Measurements from ENCODE around the gene CHMP1B.
"Not testable (repeated sequence)": the region's sequence is repeated elsewhere in the genome, so short reads cannot be mapped to it uniquely, and the experiment has no call there.

Gene CHMP1B

GRCh38 chr18:11849279-11849678 lies 1.9 kb upstream of the CHMP1B start:
- no peak for TF ChIP-seq CTCF (IDR thresholded peaks at IDR 0.05; ENCODE audit: borderline replicate concordance, insufficient read depth, low read depth, low read length)
- H3K4me3 ChIP-seq (ENCODE audit: low read depth, low read length): no peak overlapping the region

GRCh38 chr18:11849841-11850634 lies 1.2 kb upstream of the CHMP1B start:
- no peak for TF ChIP-seq CTCF (IDR thresholded peaks at IDR 0.05; ENCODE audit: borderline replicate concordance, insufficient read depth, low read depth, low read length)
- peak overlapping the region; percentile 18 for H3K4me3 ChIP-seq (ENCODE audit: low read depth, low read length)

- peak overlapping the region; percentile 76 for H3K4me3 ChIP-seq (ENCODE audit: low read depth, low read length)
- no peak for TF ChIP-seq CTCF (IDR thresholded peaks at IDR 0.05; ENCODE audit: borderline replicate concordance, insufficient read depth, low read depth, low read length)
These were observed 430 bp upstream of the CHMP1B start for GRCh38 chr18:11850821-11851145.

- H3K4me3 ChIP-seq (ENCODE audit: low read depth, low read length): peak overlapping the region; percentile 76
- TF ChIP-seq CTCF (IDR thresholded peaks at IDR 0.05; ENCODE audit: borderline replicate concordance, insufficient read depth, low read depth, low read length): no peak
These were observed 659 bp downstream of the CHMP1B start for GRCh38 chr18:11851806-11852337.

- H3K4me3 ChIP-seq (ENCODE audit: low read depth, low read length): not testable (repeated sequence)
These were observed 3.3 kb downstream of the CHMP1B start for GRCh38 chr18:11854554-11854953.

- H3K4me3 ChIP-seq (ENCODE audit: low read depth, low read length): no peak overlapping the region
- no peak for TF ChIP-seq CTCF (IDR thresholded peaks at IDR 0.05; ENCODE audit: borderline replicate concordance, insufficient read depth, low read depth, low read length)
These were observed 6.1 kb downstream of the CHMP1B start for GRCh38 chr18:11857177-11857887.

- TF ChIP-seq CTCF (IDR thresholded peaks at IDR 0.05; ENCODE audit: borderline replicate concordance, insufficient read depth, low read depth, low read length): no peak
- H3K4me3 ChIP-seq (ENCODE audit: low read depth, low read length): no peak overlapping the region
These were observed 8.1 kb downstream of the CHMP1B start for GRCh38 chr18:11859282-11859830.

Measured in GM12875 (cell line).